Type B pancreatic cell (in vitro differentiated cells): ENCODE results near the gene WDCP. TPM values are rescaled to one million over a fixed set of nuclear protein-coding genes. Genes with fewer than 3 reads are reported as not detected.

ENCODE experiments used
- DNase-seq: peaks from one replicate; pipeline ENCODE4 v3.0.0; 2021; ENCODE audit warnings: mixed read lengths; ENCODE audit not compliant: unreplicated experiment; ENCODE audit errors: extremely low spot score
- H3K27ac Mint-ChIP-seq: 2 replicates; pipeline ENCODE4 v1.8.0; 2021; ENCODE audit warnings: mild to moderate bottlenecking, mixed read lengths
- H3K27me3 Mint-ChIP-seq: 2 replicates; pipeline ENCODE4 v1.8.0; 2021; ENCODE audit warnings: mixed read lengths
- H3K36me3 Mint-ChIP-seq: 2 replicates; pipeline ENCODE4 v1.8.0; 2021; ENCODE audit warnings: mixed read lengths
- H3K4me1 Mint-ChIP-seq: one replicate; pipeline ENCODE4 v1.8.0; 2021; ENCODE audit warnings: mixed read lengths; ENCODE audit not compliant: unreplicated experiment
- H3K4me3 Mint-ChIP-seq: 2 replicates; pipeline ENCODE4 v1.8.0; 2021; ENCODE audit warnings: mild to moderate bottlenecking, mixed read lengths
- H3K9me3 Mint-ChIP-seq: 2 replicates; pipeline ENCODE4 v1.8.0; 2021; ENCODE audit warnings: mixed read lengths
- CTCF ChIP-seq: fragments of 200-600 bp; sonication (generic); conservative IDR thresholded peaks from 2 replicates; pipeline ENCODE4 v1.5.0; 2021; ENCODE audit warnings: antibody characterized with exemption, mild to moderate bottlenecking
- total RNA-seq: library from RNA; stranded (reverse); gene quantifications from 2 replicates; pipeline ENCODE4 v1.2.1, GENCODE V29; 2021; ENCODE audit warnings: low replicate concordance

The WDCP gene
- total RNA-seq, 1 donor from 2014 or later: 24.6 TPM

GRCh38 chr2:24012521-24013188 lies 34.5 kb downstream of the WDCP start:
- Mint-ChIP-seq H3K9me3 (no peaks in the 10 kb centered on the region), H3K4me3 (no peak overlapping the region), H3K36me3 (no peaks in the 10 kb centered on the region), H3K27me3 (peaks cover 40% of the 10 kb centered on the region), H3K4me1 (no peaks in the 10 kb centered on the region), H3K27ac (no peak overlapping the region)
- no peak for TF ChIP-seq CTCF
- DNase-seq: no peak

GRCh38 chr2:24011250-24012104 lies 35.7 kb downstream of the WDCP start:
- peaks cover 40% of the 10 kb centered on the region for H3K27me3 Mint-ChIP-seq
- H3K4me3 Mint-ChIP-seq: no peak overlapping the region
- H3K27ac Mint-ChIP-seq: no peak overlapping the region
- no peak for TF ChIP-seq CTCF
- no peaks in the 10 kb centered on the region for H3K4me1 Mint-ChIP-seq
- no peak for DNase-seq
- H3K36me3 Mint-ChIP-seq: no peaks in the 10 kb centered on the region
- H3K9me3 Mint-ChIP-seq: no peaks in the 10 kb centered on the region

DNA sequence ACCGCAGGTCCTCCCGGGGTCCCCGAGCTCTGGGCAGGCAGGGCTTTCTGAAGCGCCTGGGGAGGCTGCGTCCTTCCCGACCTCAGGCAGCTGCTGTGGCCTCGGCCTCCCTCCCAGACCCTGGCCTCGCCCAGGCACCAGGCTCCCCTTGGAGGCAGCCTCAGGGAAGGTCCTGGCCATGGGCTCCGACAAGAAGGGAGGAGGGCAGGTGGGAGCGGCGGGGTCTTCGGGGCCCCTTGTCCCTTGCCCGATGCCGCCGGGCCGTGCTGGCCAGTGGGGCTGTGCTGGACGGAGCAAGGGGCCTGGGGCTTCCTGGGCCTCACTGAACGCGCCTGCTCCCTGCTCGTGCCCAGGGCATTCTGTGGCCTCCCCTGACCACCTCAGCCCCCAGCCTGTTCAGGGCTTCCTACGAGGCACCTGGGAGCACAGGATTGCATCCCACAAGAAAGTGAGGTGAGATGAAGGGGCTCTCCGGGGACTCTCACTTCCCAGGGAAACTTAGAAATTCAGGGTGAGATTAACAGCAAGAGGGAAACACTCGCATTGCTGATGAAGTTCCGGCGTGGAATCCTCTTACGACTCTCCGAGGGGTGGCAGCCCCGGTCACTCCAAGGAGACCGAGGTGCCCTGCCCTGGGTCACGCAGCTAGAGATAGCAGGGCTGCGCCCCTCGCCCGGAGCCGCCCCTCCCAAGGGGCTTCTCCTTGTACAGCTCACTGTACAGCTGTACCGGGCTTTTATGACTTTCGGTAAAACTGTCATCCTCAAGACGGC lies 36.5 kb downstream of the WDCP start:
- peaks cover 40% of the 10 kb centered on the region for H3K27me3 Mint-ChIP-seq
- no peak for DNase-seq
- H3K4me1 Mint-ChIP-seq: no peaks in the 10 kb centered on the region
- H3K4me3 Mint-ChIP-seq: peak overlapping the region; percentile 20
- no peak for TF ChIP-seq CTCF
- no peaks in the 10 kb centered on the region for H3K36me3 Mint-ChIP-seq
- H3K9me3 Mint-ChIP-seq: no peaks in the 10 kb centered on the region
- H3K27ac Mint-ChIP-seq: no peak overlapping the region

DNA sequence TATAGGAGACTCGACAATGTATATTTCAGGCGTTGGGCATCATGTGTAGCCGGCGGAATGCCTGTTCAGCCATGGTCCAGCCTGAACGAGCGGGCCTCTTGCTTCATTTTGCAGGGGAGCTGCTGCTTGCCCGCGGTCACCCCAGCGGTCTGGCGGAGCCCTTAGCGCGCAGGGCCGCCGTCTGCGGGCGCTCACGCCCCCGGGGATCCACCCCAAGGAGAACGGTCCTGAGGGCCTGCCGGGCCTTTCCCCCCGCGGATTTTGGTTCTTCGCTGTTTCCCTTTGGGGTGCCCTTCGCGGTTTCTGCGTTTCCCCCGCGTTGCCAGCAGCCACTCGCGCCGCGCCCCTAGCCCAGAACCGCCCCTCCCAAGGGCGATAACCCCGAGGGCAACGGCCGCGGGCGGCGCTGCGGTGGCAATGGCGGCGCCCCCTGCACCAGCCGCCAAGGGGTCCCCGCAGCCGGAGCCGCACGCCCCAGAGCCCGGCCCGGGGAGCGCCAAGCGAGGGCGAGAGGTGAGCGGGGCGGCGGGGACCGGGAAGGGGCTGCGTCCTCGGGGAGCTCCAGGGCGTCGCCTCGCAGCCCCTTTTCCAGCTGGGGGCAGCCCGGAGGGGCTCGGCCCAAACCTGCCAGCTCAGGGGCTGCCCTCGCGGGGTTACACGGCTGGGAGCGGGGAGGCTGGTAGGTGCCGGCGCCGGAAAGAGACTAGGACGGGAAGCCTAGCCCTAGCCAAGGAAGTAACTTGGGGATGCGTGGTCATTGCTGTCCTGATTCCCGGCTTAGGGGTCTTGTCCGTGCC lies 37.3 kb downstream of the WDCP start, which contains the start of gene MFSD2B:
Gene MFSD2B, plus strand, starts transcription at position 406 of the 797 bp plus-strand sequence. Its CDS starts 12 bp downstream, at position 418.
- H3K9me3 Mint-ChIP-seq: no peaks in the 10 kb centered on the region
- no peak for DNase-seq
- H3K4me1 Mint-ChIP-seq: no peaks in the 10 kb centered on the region
- H3K27me3 Mint-ChIP-seq: peaks cover 40% of the 10 kb centered on the region
- no peak within 1 kb of the TSS for H3K27ac Mint-ChIP-seq
- no peak for TF ChIP-seq CTCF
- H3K4me3 Mint-ChIP-seq: peak within 1 kb of the TSS; percentile 65
- no peaks in the 10 kb centered on the region for H3K36me3 Mint-ChIP-seq

DNA sequence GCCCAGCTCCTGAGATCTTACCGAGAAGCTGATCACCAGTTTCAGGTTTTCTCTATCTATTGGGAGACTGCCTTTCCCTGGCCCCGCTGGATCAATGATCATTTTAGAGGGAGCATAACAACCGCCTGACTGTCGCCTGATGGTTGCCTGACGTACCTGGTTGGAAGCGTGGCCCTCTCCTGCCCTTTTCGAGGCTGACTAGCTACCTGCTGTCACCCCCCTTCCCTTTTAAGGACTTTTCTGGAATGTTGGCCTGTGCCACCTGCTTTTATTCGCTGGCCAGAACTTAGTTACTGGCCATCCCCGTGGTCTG lies 37.9 kb downstream of the WDCP start:
- Mint-ChIP-seq H3K9me3 (no peaks in the 10 kb centered on the region), H3K27me3 (peaks cover 40% of the 10 kb centered on the region), H3K4me1 (no peaks in the 10 kb centered on the region), H3K27ac (no peak overlapping the region), H3K4me3 (peak overlapping the region; percentile 65), H3K36me3 (no peaks in the 10 kb centered on the region)
- TF ChIP-seq CTCF: no peak
- no peak for DNase-seq
